GM12875 (cell line): Measurements from ENCODE around the gene PARP1.
"Not testable (repeated sequence)": the region's sequence is repeated elsewhere in the genome, so short reads cannot be mapped to it uniquely, and the experiment has no call there.

ENCODE experiments used
- H3K4me3 ChIP-seq: one replicate; pipeline ENCODE4 v1.5.1; 2011; ENCODE audit warnings: low read depth, low read length, control low read depth
- TF ChIP-seq, protein P1 (sequence below): IDR thresholded peaks from 2 replicates; pipeline ENCODE4 v1.5.1; 2011; ENCODE audit warnings: low read depth, mild to moderate bottlenecking, control low read depth, inconsistent platforms, low read length, moderate library complexity, borderline replicate concordance; ENCODE audit not compliant: insufficient read depth

The PARP1 gene

DNA sequence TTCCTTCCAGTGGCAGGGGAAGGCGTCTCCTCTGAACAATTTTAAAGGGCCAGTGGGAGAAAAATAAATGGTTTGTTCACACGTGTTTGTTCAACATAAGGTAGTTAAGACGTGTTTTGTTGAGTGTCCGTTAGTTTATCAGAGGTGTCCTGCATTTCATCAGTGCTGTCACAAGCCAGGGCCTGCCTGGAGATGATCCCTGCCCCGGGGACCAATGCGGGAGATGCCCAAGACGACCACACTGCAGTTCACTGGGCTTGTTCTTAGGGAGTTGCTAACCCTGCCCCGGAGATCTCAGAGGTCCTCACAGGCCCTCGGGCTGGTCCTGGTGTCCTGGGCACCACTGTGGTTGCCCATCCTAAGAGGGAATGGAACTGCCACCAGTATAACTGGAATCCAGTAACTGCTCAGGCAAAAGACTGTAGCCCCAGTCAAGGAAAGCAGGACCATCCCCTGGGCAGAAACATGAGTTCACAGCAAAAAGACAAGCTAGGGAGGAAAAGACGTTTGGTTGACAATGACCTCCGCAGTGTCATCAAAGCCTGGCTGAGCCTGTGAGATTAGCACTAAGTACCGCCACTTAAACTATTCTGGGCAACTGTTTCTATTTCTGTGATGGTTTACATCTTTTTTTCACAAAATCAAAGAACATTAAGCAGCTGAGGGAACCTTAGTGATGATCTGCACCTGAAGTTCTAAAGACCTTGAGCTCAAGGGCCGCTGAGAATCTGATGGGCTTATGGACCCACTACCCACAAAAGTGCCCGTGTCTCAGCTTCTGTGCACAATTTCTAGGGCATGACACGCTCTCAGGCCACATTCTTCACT lies 54.0 kb downstream of the PARP1 start:
- no peak overlapping the region for H3K4me3 ChIP-seq

DNA sequence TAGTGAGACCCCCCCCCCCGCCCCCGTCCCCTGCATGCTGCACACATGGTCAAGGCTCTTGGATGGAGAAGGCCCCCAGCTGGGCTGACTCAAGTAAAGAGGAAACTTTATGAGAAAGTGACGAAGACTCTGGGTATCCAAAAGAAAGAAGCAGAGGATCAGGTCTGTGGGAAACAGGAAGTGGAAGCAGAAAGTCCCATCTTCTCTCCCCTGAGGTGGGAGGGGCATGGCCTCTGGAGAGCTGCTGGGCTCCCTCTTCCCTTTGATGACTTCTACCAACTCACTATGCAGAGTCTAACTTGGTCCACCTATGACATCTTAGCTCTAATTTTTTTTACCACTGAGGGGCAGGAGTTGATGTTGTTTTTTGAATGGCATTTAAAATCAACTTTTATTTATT lies 56.2 kb downstream of the PARP1 start:
- no peak overlapping the region for H3K4me3 ChIP-seq
- TF ChIP-seq, protein P1, sequence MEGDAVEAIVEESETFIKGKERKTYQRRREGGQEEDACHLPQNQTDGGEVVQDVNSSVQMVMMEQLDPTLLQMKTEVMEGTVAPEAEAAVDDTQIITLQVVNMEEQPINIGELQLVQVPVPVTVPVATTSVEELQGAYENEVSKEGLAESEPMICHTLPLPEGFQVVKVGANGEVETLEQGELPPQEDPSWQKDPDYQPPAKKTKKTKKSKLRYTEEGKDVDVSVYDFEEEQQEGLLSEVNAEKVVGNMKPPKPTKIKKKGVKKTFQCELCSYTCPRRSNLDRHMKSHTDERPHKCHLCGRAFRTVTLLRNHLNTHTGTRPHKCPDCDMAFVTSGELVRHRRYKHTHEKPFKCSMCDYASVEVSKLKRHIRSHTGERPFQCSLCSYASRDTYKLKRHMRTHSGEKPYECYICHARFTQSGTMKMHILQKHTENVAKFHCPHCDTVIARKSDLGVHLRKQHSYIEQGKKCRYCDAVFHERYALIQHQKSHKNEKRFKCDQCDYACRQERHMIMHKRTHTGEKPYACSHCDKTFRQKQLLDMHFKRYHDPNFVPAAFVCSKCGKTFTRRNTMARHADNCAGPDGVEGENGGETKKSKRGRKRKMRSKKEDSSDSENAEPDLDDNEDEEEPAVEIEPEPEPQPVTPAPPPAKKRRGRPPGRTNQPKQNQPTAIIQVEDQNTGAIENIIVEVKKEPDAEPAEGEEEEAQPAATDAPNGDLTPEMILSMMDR, result no peak

More for the DNA sequence above, 54.0 kb downstream of the PARP1 start:
- TF ChIP-seq, protein P1, result no peak

DNA sequence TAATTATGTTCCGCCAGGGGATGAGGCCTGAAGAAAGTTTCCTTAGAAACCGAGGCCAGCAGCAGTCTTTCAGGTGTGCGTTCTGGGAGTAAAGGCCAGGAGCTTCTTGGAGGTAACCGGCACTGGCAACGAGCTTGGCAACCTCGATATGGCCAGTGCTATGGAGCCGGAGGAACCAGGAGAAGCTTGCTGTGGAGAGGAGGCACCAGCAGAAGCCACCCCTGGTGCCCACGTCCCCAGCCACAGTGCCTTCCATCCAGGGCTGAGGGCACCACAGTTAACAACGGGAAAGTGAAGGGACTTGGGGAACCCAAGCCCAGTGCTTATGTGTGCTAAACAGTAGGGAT lies 57.4 kb downstream of the PARP1 start:
- TF ChIP-seq, protein P1, result no peak
- H3K4me3 ChIP-seq, result no peak overlapping the region

DNA sequence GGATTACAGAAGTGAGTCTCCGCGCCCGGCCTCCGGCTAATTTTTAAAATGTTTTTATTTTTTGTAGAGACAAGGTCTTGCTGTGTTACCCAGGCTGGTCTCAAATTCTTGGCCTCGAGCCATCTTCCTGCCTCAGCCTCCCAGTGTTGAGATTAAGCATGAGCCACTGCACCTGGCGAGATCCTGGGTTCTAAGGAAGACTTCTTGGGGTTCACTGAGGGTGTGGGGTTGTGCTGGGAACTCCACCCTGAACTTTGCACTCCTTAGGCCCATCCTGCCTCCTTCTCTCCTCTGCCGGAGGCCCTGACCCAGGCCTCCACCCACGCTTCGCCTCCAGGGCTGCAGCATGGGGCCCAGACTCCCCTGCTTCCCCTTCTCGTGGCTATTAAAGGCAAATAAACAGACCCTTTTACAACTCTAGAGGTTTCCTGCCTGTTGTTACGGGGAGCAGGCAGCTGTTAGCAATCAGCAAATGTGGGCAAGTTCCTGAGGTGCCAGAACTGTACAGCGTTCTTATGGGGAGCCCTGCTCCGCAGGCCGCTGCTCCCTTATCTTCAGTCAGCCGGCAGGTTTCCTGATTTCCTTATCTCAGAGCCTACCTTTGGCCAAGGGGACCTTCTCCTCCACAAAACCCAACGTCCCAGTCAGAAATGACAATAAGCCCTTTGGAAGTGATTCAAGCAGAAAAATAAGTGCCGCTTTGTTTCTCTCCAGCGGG lies 57.9 kb downstream of the PARP1 start:
- TF ChIP-seq, protein P1, result no peak
- no peak overlapping the region for H3K4me3 ChIP-seq

DNA sequence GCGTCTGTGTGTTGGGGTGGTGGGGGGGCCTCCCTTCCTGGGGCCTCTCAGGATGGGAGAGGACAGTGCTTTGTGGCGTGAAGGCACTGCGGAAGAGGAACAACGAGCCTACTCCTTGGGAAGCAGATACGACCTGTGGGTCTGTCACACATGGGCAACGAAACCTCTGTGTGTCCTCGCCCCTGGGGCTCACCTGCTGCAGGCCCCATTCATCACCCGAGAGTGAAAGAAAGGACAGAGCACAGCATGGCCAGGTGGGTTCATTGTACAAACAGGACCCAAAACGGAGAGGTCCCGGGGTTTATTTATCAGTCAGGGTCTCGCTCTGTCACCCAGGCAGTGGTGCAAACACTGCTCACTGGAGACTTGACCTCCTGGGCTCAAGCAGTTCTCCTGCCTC lies 58.8 kb downstream of the PARP1 start:
- H3K4me3 ChIP-seq, result no peak overlapping the region

DNA sequence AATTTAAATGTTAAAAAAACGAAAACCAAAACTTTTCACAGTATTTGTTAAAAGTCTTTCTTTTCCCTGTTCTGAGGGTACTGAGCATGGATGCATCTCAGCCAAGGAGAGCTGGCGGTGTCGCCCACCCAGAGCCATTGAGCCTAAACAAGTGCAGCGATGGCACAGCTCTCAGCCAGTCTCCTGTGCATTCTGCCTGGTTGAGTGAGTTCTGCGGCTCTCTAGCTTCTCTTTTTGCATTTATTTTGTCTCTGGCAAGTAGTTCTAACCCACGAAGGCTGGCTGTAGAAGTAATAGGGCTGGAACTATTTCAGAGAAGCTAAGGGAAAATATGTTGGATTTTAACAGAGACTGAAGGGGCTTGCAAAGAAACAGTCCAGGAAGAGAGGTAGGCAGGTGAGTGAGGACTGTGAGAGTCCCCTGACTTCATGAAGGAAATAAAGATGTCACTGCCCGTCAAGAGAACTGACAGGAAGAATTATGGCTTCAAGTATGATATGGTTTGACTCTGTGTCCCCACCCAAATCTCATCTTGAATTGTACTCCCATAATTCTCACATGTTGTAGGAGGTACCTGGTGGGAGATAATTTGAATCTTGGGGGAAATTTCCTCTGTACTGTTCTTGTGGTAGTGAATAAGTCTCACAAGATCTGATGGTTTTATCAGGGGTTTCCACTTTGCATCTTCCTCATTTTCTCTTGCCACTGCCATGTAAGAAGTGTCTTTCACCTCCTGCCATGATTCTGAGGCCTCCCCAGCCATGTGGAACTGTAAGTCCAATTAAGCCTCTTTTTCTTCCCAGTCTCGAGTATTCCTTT lies 63.2 kb downstream of the PARP1 start:
- TF ChIP-seq, protein P1, result no peak
- H3K4me3 ChIP-seq, result no peak overlapping the region

More for the DNA sequence above, 58.8 kb downstream of the PARP1 start:
- TF ChIP-seq, protein P1, result no peak

DNA sequence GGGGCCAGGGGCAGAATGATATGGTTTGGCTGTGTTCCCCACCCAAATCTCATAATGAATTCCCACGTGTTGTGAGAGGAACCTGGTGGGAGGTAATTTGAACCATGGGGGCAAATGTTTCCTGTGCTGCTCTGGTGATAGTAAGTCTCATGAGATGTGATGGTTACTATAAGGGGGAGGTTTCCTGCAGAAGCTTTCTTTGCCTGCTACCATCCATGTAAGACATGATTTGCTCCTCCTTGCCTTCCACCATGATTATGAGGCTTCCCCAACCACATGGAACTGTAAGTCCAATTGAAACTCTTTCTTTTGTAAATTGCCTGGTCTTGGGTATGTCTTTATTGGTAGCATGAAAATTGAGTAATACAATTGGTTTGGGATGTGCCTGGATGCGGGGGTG lies 65.2 kb downstream of the PARP1 start:
- H3K4me3 ChIP-seq, result no peak overlapping the region
- TF ChIP-seq, protein P1, result no peak

DNA sequence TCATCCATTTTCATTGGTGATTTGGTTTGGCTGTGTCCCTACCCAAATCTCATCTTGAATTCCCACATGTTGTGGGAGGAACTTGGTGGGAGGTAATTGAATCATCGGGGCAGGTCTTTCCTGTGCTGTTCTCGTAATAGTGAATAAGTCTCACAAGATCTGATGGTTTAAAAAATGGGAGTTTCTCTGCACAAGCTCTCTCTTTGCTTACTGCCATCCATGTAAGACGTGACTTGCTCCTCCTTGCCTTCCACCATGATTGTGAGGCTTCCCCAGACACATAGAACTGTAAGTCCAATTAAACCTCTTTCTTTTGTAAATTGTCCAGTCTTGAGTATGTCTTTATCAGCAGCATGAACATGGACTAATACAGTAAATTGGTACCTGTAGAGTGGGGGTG lies 67.8 kb downstream of the PARP1 start:
- not testable (repeated sequence) for H3K4me3 ChIP-seq
